Neuronal stem cell (in vitro differentiated cells): ENCODE measurements around the gene TMEM170A.

ENCODE experiments used
- DNase-seq: peaks from one replicate; pipeline ENCODE4 v3.0.0-alpha.2; 2013; ENCODE audit warnings: low spot score
- H2AFZ ChIP-seq: one replicate; pipeline ENCODE4 v1.6.1; 2013; ENCODE audit warnings: mild to moderate bottlenecking, low read length, inconsistent platforms
- H2AK5ac ChIP-seq: 2 replicates; pipeline ENCODE4 v1.6.1; 2013; ENCODE audit warnings: low read depth, mild to moderate bottlenecking, inconsistent platforms, low read length, moderate library complexity, mixed read lengths
- H2BK120ac ChIP-seq: 2 replicates; pipeline ENCODE4 v1.6.1; 2013; ENCODE audit warnings: low read depth, mild to moderate bottlenecking, inconsistent platforms, low read length, moderate library complexity, mixed read lengths
- H2BK12ac ChIP-seq: one replicate; pipeline ENCODE4 v1.6.1; 2013; ENCODE audit warnings: low read length, inconsistent platforms
- H2BK15ac ChIP-seq: 2 replicates; pipeline ENCODE4 v1.6.1; 2013; ENCODE audit warnings: mild to moderate bottlenecking, low read length, inconsistent platforms, mixed read lengths
- H2BK5ac ChIP-seq: one replicate; pipeline ENCODE4 v1.6.1; 2013; ENCODE audit warnings: inconsistent platforms, mild to moderate bottlenecking, low read length, moderate library complexity
- H3K14ac ChIP-seq: one replicate; pipeline ENCODE4 v1.6.1; 2013; ENCODE audit warnings: low read length, inconsistent platforms
- H3K18ac ChIP-seq: 2 replicates; pipeline ENCODE4 v1.6.1; 2013; ENCODE audit warnings: low read length, inconsistent platforms
- H3K23ac ChIP-seq: 2 replicates; pipeline ENCODE4 v1.6.1; 2013; ENCODE audit warnings: low read depth, mild to moderate bottlenecking, mixed read lengths, low read length, inconsistent platforms; ENCODE audit not compliant: poor library complexity
- H3K27ac ChIP-seq: replicated peaks from 3 replicates; pipeline ENCODE4 v1.5.1; 2013; ENCODE audit warnings: low read length, inconsistent platforms
- H3K27me3 ChIP-seq, 3 experiments: 2 replicates each; pipeline ENCODE4 v1.6.1; 2013; ENCODE audit warnings: low read length in 3 of 3, mild to moderate bottlenecking in 2 of 3, inconsistent platforms in 1 of 3, low read depth in 1 of 3, mixed read lengths in 1 of 3, moderate library complexity in 1 of 3; ENCODE audit not compliant: control insufficient read depth in 3 of 3, insufficient read depth in 3 of 3
- H3K36me3 ChIP-seq, 2 donors: replicated peaks in 1 of 2; 2 replicates each; pipeline ENCODE4 v1.6.1; 2013; ENCODE audit warnings: low read length in 2 of 2; ENCODE audit not compliant: control insufficient read depth in 2 of 2, insufficient read depth in 2 of 2
- H3K4ac ChIP-seq: 2 replicates; pipeline ENCODE4 v1.6.1; 2013; ENCODE audit warnings: inconsistent platforms, mild to moderate bottlenecking, low read length, moderate library complexity
- H3K4me1 ChIP-seq, 2 donors: 1 replicate in 1 of 2; 2 replicates in 1 of 2; pipeline ENCODE4 v1.6.1; 2013; ENCODE audit warnings: low read length in 2 of 2, low read depth in 1 of 2; ENCODE audit not compliant: control insufficient read depth in 2 of 2, insufficient read depth in 1 of 2
- H3K4me2 ChIP-seq: one replicate; pipeline ENCODE4 v1.6.1; 2013; ENCODE audit warnings: mild to moderate bottlenecking, low read length, inconsistent platforms; ENCODE audit not compliant: insufficient read depth, poor library complexity, severe bottlenecking
- H3K4me3 ChIP-seq, 2 donors: 2 replicates each; pipeline ENCODE4 v1.5.1; 2013; ENCODE audit warnings: low read length in 2 of 2, mild to moderate bottlenecking in 2 of 2, inconsistent platforms in 1 of 2, moderate library complexity in 1 of 2
- H3K79me1 ChIP-seq: one replicate; pipeline ENCODE4 v1.6.1; 2013; ENCODE audit warnings: low read depth, mild to moderate bottlenecking, inconsistent platforms, low read length, moderate library complexity
- H3K9ac ChIP-seq: one replicate; pipeline ENCODE4 v1.6.1; 2013; ENCODE audit warnings: mild to moderate bottlenecking, low read depth, low read length, inconsistent platforms; ENCODE audit not compliant: poor library complexity
- H3K9me3 ChIP-seq, 2 donors: replicated peaks in 1 of 2; 2 replicates each; pipeline versions ENCODE3 to v1.6.1; 2013; ENCODE audit warnings: low read length in 2 of 2, mild to moderate bottlenecking in 2 of 2, inconsistent platforms in 1 of 2, low read depth in 1 of 2, mixed read lengths in 1 of 2, moderate library complexity in 1 of 2; ENCODE audit not compliant: control insufficient read depth in 2 of 2, insufficient read depth in 1 of 2
- H4K8ac ChIP-seq: one replicate; pipeline ENCODE4 v1.6.1; 2013; ENCODE audit warnings: low read depth, mild to moderate bottlenecking, inconsistent platforms, low read length, moderate library complexity
- H4K91ac ChIP-seq: one replicate; pipeline ENCODE4 v1.6.1; 2013; ENCODE audit warnings: low read length, low read depth, mild to moderate bottlenecking, inconsistent platforms; ENCODE audit not compliant: poor library complexity
- WGBS, 2 donors: extraction: QIAGEN DNeasy Blood & Tissue Kit; methylation state at CpG; one replicate each; pipeline ENCODE4 v1.1.7; 2013; ENCODE audit warnings: missing lambda C conversion rate in 2 of 2, mixed read lengths in 1 of 2; ENCODE audit not compliant: insufficient read length in 2 of 2, insufficient replicate concordance in 1 of 2; ENCODE audit errors: extremely low coverage in 2 of 2; 5-methylcytosine and 5-hydroxymethylcytosine counted together

TMEM170A gene

GRCh38 chr16:75491876-75492275 lies 27.4 kb upstream of the TMEM170A start:
- Histone ChIP-seq H3K79me1 (no peaks in the 10 kb centered on the region), H3K9ac (no peak overlapping the region), H3K4me1 (peaks cover 0 to 3% of the 10 kb centered on the region in 2 donors), H2BK5ac (no peak overlapping the region), H3K23ac (no peak overlapping the region), H3K27me3 (peaks cover 0 to 31% (median 0%) of the 10 kb centered on the region in 3 experiments), H4K8ac (no peak overlapping the region), H3K36me3 (peaks cover 0 to 2% of the 10 kb centered on the region in 2 donors), H3K18ac (no peak overlapping the region), H2BK120ac (no peak overlapping the region), H2BK15ac (no peak overlapping the region), H4K91ac (no peak overlapping the region), H3K9me3 (no peaks in the 10 kb centered on the region), H2AFZ (no peak overlapping the region), H3K4me3 (no peak overlapping the region), H3K14ac (no peak overlapping the region), H2BK12ac (no peak overlapping the region), H3K27ac (no peak overlapping the region), H3K4ac (no peak overlapping the region), H3K4me2 (no peak overlapping the region), H2AK5ac (no peak overlapping the region)
- DNase-seq, result no peak
- no CpG with 5 or more reads among the region's 1 CpG for WGBS, 2 donors

- Histone ChIP-seq H3K36me3 (peaks cover 0 to 2% of the 10 kb centered on the region in 2 donors), H3K79me1 (no peaks in the 10 kb centered on the region)
- no CpG with 5 or more reads among the region's 2 CpGs for WGBS, 2 donors
Measured at GRCh38 chr16:75488322-75488721, 23.8 kb upstream of the TMEM170A start.

GRCh38 chr16:75486676-75487313 lies 22.3 kb upstream of the TMEM170A start:
- WGBS, 2 donors, result no CpG with 5 or more reads among the region's 2 CpGs
- Histone ChIP-seq H3K9ac (no peak overlapping the region), H3K23ac (no peak overlapping the region), H3K14ac (no peak overlapping the region), H2BK12ac (no peak overlapping the region), H3K18ac (no peak overlapping the region), H2BK15ac (no peak overlapping the region), H3K4me2 (no peak overlapping the region), H3K4me1 (no peaks in the 10 kb centered on the region), H3K27ac (no peak overlapping the region), H2AFZ (no peak overlapping the region), H2BK120ac (no peak overlapping the region), H3K79me1 (no peaks in the 10 kb centered on the region), H4K91ac (no peak overlapping the region), H3K36me3 (peaks cover 0 to 2% of the 10 kb centered on the region in 2 donors), H2BK5ac (no peak overlapping the region), H3K4me3 (no peak overlapping the region), H3K27me3 (no peaks in the 10 kb centered on the region), H3K9me3 (no peaks in the 10 kb centered on the region), H2AK5ac (no peak overlapping the region), H4K8ac (no peak overlapping the region), H3K4ac (no peak overlapping the region)
- no peak for DNase-seq

More at GRCh38 chr16:75488322-75488721, 23.8 kb upstream of the TMEM170A start:
- Histone ChIP-seq H2BK15ac (no peak overlapping the region), H4K91ac (no peak overlapping the region), H3K14ac (no peak overlapping the region), H2BK120ac (no peak overlapping the region), H3K23ac (no peak overlapping the region), H3K27me3 (peaks cover 0 to 4% (median 0%) of the 10 kb centered on the region in 3 experiments), H2AFZ (no peak overlapping the region), H3K18ac (no peak overlapping the region), H3K4ac (no peak overlapping the region), H3K4me1 (no peaks in the 10 kb centered on the region), H3K27ac (no peak overlapping the region), H2BK12ac (no peak overlapping the region), H3K9me3 (no peaks in the 10 kb centered on the region), H3K4me2 (no peak overlapping the region), H3K4me3 (no peak overlapping the region), H2BK5ac (no peak overlapping the region), H4K8ac (no peak overlapping the region), H2AK5ac (no peak overlapping the region), H3K9ac (no peak overlapping the region)
- no peak for DNase-seq

- WGBS, 2 donors, result no CpG with 5 or more reads among the region's 9 CpGs
Measured at GRCh38 chr16:75486014-75486675, 21.7 kb upstream of the TMEM170A start.

More at GRCh38 chr16:75486014-75486675, 21.7 kb upstream of the TMEM170A start:
- Histone ChIP-seq H3K4ac (no peak overlapping the region), H3K79me1 (no peaks in the 10 kb centered on the region), H2AK5ac (no peak overlapping the region), H4K8ac (no peak overlapping the region), H3K18ac (no peak overlapping the region), H2BK12ac (no peak overlapping the region), H3K4me2 (no peak overlapping the region), H3K27me3 (no peaks in the 10 kb centered on the region), H3K4me1 (no peaks in the 10 kb centered on the region), H3K4me3 (no peak overlapping the region), H2AFZ (no peak overlapping the region), H3K14ac (no peak overlapping the region), H4K91ac (no peak overlapping the region), H2BK120ac (no peak overlapping the region), H3K9ac (no peak overlapping the region), H3K36me3 (peaks cover 0 to 3% of the 10 kb centered on the region in 2 donors), H2BK5ac (no peak overlapping the region), H3K9me3 (no peaks in the 10 kb centered on the region), H2BK15ac (no peak overlapping the region), H3K27ac (no peak overlapping the region), H3K23ac (no peak overlapping the region)
- DNase-seq, result no peak
